Fibroblast of skin of right biceps (primary cell): Measurements from ENCODE around the gene NT5M.
"Not testable (repeated sequence)": the region's sequence is repeated elsewhere in the genome, so short reads cannot be mapped to it uniquely, and the experiment has no call there.

Experiments
- DNase-seq: peaks from one replicate; pipeline ENCODE4 v3.0.0-alpha.2; 2013

Gene NT5M

DNA sequence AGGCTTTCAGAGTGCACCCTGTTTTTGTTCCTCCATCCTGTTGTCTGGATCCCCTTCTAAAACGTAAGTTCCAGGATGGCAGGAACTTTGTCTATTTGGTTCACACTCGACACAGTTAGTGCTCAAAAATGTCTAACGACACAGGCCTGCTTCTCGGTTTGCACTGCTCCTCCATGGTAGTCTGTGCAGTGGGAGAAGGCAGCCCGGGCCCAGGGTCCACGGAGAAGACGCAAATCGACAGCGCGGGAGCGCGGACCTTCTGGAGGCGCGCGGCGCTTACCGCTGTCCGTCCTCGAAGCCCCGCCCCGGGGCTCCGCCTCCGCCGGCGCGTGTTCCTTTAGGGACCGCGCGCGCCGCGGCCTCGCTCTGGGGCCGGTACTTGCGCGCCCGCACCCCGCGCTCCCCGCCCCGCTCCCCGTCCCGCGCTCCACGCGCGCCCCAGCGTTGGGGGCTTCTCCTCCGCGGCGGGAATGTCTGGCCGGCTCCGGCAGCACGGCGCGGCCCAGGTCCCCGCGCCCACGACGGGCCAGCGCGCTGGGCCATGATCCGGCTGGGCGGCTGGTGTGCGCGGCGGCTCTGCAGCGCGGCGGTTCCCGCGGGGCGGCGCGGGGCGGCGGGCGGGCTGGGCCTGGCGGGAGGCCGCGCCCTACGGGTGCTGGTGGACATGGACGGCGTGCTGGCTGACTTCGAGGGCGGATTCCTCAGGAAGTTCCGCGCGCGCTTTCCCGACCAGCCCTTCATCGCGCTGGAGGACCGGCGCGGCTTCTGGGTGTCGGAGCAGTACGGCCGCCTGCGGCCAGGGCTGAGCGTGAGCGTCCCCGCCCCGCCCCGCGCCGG is at the start of gene NT5M:
Gene NT5M, plus strand, starts transcription at position 364 of the 837 bp plus-strand sequence. Its CDS starts 178 bp downstream, at position 542.
- DNase-seq = peak; percentile 70

GRCh38 chr17:17253406-17253805 is 49.8 kb upstream of the NT5M start:
- DNase-seq = no peak

DNA sequence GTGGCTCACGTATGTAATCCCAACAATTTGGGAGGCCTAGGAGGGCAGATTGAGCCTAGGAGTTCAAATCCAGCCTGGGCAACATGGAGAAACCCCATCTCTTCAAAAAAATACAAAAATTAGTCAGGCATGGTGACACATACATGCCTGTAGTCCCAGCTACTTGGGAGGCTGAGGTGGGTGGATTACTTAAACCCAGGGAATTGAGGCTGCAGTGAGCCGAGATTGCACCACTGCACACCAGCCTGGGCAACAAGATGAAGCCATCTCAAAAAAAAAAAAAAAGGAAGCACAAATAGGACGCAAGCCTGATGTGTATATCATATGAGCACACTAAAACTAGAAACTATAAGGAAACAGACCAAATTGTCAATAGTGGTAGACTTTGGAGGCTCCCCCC is 49.1 kb upstream of the NT5M start:
- DNase-seq = no peak

DNA sequence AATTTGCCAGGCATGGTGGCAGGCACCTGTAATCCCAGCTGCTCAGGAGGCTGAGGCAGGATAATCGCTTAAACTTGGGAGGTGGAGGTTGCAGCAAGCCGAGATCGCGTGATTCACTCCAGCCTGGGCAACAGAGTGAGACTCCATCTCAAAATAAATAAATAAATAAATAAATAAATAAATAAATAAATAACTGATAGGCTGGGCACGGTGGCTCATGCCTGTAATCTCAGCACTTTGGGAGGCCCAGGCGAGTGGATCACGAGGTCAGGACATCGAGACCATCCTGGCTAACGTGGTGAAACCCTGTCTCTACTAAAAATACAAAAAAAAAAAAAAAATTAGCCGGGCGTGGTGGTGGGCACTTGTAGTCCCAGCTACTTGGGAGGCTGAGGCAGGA is 47.5 kb upstream of the NT5M start:
- DNase-seq = not testable (repeated sequence)

DNA sequence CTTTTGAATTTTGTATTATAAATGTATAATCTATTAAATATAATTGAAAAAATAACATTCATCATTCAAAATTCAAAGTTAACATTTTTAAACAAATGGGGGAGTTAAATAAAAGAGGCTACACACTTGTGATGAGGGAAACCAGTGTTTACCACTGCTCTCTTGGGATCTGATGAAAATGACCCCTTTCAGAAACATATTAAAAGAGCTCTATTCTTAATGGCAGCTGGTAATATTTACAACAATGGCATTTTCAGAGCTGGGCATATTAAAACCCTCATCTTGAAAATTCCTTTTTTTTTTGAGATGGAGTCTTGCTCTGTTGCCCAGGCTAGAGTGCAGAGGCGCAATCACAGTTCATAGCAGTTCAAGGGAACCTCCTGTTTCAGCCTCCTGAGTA is 46.9 kb upstream of the NT5M start:
- no peak for DNase-seq

DNA sequence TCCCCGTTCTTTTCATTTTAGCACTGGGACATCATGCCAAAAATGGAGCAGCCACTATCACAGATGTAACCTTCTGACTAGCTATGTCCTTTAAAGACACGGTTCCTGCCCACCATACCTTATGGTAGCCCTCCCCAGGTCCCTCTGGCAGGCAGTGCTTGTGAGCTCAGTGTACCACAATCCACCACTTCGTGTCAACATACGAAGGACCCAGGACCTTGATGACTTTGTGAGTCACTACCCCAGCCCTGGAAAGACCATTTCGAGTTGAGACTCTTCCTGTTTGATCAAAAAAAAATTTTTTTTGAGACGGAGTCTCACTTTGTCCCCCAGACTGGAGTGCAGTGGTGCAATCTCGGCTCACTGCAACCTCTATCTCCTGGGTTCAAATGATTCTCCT is 45.2 kb upstream of the NT5M start:
- DNase-seq = no peak

GRCh38 chr17:17258998-17259397 is 44.2 kb upstream of the NT5M start:
- DNase-seq = no peak

DNA sequence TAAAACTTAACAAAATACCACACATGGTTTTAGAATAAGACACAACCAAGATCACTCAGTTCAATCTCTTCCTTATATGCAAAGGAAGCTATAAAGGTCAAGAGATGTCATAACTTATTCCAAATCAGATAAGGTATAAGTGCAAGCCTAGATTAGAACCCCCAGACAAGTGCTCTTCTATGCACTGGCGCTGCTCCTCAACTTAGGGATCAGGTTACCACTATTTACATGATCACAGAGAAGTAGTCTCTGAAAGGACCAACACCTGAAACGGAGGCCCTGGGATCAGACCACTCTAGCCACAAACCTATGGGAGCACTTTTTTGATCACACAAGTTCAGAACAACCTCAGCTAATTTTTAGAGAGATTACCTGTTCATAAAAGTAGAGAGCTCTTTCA is 38.7 kb upstream of the NT5M start:
- no peak for DNase-seq

DNA sequence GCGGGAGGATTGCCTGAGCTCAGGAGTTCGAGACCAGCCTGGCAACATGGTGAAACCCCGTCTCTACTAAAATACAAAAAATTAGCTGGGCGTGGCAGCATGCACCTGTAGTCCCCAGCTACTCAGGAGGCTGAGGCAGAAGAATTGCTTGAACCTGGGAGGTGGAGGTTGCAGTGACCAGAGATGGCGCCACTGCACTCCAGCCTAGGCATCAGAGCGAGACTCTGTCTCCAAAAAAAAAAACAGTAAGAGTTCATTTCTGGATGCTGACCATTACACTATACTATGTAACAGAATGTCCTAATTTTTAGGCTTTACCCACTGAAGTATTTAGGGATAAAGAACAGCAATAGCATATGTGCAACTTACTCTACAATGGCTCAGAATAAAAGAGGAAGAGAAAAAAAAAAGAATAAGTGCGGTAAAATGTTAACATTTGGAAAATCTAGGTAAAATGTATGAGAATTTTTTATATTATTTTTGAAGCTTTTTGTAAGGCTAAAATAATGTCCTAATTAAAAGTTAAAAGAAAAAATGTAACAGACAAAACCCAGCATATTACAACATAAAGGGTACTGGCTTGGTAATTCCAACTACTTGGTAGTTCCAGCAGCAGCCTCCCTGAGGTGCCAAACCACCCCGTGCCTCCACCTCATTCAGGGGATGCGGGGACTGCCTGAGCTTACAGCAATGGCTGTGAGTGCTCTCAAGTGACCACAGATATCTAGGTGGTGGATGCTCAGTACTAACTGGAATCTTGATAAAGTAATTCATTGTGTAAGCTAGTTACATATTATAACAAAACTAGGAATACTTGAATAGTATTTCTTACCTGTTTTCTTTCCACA is 33.0 kb upstream of the NT5M start:
- no peak for DNase-seq

GRCh38 chr17:17275971-17276370 is 27.2 kb upstream of the NT5M start:
- DNase-seq = no peak

DNA sequence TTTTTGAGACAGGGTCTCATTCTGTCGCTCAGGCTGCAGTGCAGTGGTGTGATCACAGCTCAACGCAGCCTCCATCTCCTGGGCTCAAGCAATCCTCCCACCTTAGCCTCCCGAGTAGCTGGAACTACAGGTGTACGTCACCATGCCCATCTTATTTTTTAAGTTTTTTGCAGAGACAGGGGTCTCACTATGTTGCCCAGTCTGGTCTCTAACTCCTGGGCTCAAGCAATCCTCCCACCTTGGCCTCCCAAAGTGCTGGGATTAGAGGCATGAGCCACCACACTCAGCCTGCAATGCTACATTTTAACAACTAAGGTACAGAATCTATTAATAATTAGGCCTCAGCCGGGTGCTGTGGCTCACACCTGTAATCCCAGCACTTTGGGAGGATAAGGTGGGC is 25.7 kb upstream of the NT5M start:
- not testable (repeated sequence) for DNase-seq

DNA sequence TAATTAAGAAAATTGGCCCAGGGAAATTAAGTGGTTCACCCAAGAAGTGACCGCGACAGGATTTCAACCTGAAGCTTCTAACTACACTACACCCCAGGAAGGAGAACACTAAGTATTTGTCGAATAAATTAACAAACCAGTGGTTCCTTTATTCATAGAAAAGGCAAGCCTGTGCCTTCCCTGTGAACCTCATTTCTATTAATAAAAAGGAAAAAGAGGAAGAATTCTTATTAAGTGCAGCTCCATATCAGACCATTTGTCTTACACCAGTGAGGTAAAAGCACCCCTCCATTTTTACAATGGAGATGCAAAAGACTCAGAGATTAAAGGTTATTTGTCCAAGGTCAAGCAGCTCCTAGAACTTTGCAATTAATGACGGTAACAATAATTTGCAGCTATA is 23.9 kb upstream of the NT5M start:
- no peak for DNase-seq

- DNase-seq = peak; percentile 98
Observed at GRCh38 chr17:17280613-17281549, 22.3 kb upstream of the NT5M start, which contains the start of gene COPS3. COPS3 (minus strand) TSS chr17:17281246; CDS start chr17:17281186, 60 bp downstream.

DNA sequence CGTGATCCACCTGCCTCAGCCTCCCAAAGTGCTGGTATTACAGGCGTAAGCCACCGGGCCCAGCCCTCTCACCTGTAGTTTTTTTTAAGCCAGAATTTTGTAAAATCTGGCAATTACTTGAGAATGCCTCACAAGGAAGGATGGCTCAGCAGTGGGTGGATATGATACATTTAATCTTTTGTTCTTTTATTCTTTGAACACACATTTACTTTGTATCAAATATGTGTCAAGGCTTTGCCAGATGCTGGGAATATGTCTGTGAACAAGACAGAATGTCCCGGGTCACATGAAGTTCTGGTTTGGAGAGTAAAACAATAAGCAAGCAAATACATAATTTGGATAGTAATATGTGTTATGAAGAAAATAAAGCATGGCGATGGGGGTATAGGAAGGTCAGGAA is 17.2 kb upstream of the NT5M start:
- DNase-seq = no peak

DNA sequence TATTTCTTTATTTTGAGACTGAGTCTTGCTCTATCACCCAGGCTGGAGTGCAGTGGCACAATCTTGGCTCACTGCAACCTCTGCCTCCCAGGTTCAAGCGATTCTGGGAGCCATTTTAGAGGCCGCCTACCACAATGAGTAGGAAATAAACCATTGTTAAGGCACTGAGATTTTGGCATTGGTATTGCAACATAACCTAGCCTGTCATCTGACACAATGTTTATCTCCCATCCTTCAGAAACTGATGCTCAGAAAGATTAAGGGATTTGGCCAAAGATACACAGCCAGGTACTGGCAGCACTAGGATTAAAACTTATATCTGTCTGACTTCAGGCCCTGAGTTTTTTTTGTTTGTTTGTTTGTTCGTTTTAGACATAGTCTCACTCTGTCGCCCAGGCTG is 14.1 kb upstream of the NT5M start:
- no peak for DNase-seq

DNA sequence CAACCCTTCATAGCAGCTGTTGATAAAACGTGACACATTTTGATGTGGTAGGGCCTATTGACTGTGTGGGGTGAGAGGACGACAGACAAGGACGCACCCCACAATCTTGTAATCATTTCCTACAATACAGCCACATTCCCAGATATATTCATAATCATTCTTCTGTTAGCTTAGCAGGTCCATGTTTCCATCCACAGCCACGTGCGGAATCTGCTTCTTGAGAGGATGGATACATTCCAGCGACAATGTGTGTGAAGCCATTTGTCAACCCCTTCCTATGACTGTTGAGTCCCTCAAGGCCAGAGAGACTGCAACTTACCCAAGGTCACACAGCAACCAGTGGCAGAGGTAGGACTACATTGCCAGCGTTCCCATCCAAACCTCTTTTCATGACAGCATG is 13.5 kb upstream of the NT5M start:
- DNase-seq = no peak

GRCh38 chr17:17295141-17295540 is 8.0 kb upstream of the NT5M start:
- DNase-seq = no peak

- DNase-seq = peak; percentile 84
Observed at GRCh38 chr17:17297217-17297616, 6.0 kb upstream of the NT5M start.

DNA sequence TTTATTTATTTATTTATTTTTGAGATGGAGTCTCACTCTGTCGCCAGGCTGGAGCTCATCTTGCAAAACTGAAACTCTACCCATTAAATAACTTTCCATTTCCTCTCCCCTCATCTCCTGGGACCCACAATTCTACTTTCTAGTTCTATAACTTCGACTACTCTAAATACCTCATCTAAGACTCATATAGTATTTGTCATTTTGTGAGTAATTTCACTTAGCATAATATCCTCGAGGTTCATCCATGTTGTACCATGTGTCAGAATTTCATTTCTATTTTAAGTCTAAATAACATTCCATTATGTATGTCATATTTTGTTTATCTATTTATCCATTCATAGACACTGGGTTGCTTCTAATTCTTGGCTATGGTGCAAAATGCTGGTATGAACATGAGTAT is 5.1 kb upstream of the NT5M start:
- DNase-seq = peak; percentile 83

GRCh38 chr17:17300624-17301568 is 2.3 kb upstream of the NT5M start:
- DNase-seq = peak; percentile 59

GRCh38 chr17:17301659-17302058 is 1.5 kb upstream of the NT5M start:
- not testable (repeated sequence) for DNase-seq
